Measurements from ENCODE around the gene MMP11. TPM values are rescaled to one million over a fixed set of nuclear protein-coding genes. Genes with fewer than 3 reads are reported as not detected.

The MMP11 gene
- total RNA-seq, 1 experiment from 2014 or later = 7.4 TPM

DNA sequence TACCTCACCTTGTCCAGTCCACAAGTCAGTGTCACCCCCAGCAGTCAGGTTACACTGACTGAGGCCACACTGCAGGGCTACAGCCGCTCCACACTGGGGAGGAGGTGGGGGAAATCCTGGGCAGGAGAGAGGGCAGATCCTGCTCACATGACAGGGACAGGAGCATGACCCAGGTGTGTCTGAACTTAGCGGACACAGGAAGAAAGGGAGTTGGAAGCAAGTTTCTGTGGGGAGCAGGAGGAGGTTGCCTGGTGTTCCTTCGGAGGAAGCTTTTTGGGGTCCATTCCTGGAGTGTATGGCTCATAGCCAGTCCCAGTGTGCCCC, 5.9 kb downstream of the MMP11 start (continued):
- TF ChIP-seq ZNF274 (IDR thresholded peaks at IDR 0.05; ENCODE audit: low read depth, low read length) (no peak), POLR2AphosphoS5 (IDR thresholded peaks at IDR 0.05; ENCODE audit: low read depth, low read length) (no peak), SRF (IDR thresholded peaks at IDR 0.05; ENCODE audit: low read depth) (no peak), ZFX (IDR thresholded peaks at IDR 0.05) (no peak), SP1 (IDR thresholded peaks at IDR 0.05; ENCODE audit: low read depth) (no peak), POLR2A (IDR thresholded peaks at IDR 0.05; ENCODE audit: borderline replicate concordance, extremely low read depth, insufficient read depth, insufficient read length) (no peak)
- TF ChIP-seq, protein P1, sequence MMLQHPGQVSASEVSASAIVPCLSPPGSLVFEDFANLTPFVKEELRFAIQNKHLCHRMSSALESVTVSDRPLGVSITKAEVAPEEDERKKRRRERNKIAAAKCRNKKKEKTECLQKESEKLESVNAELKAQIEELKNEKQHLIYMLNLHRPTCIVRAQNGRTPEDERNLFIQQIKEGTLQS (IDR thresholded peaks at IDR 0.05) = no peak

DNA sequence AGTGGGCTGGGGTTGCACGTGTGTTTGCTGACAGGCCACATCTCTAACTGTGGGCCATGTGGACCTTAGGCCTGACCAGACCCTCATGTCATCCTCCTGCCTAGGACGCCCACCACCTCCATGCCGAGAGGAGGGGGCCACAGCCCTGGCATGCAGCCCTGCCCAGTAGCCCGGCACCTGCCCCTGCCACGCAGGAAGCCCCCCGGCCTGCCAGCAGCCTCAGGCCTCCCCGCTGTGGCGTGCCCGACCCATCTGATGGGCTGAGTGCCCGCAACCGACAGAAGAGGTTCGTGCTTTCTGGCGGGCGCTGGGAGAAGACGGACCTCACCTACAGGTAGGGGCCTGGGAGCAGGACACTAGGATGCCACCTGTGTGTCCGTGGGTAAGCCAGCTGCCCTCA, 6.4 kb downstream of the MMP11 start:
- POLR2A ChIA-PET = no interaction called here
- Histone ChIP-seq H3K36me3 (ENCODE audit: control insufficient read depth in 1 of 2, insufficient read depth in 2 of 2, low read length in 2 of 2) (no peaks in the 10 kb centered on the region), H2AFZ (ENCODE audit: low read depth, low read length, poor library complexity, severe bottlenecking) (no peak overlapping the region), H3K4me1 (ENCODE audit: control insufficient read depth in 1 of 2, insufficient read depth in 2 of 2, low read length in 2 of 2) (peaks cover 20 to 36% of the 10 kb centered on the region in 2 experiments), H3K27me3 (ENCODE audit: insufficient read depth, low read length) (no peaks in the 10 kb centered on the region), H4K20me1 (ENCODE audit: insufficient read depth) (no peaks in the 10 kb centered on the region), H3K4me3 (replicated peaks in 1 of 2; ENCODE audit: low read depth in 1 of 2, low read length in 2 of 2) (no peak overlapping the region), H3K9me3 (ENCODE audit: control insufficient read depth in 1 of 2, insufficient read depth in 1 of 2, low read depth in 1 of 2, low read length in 2 of 2) (no peaks in the 10 kb centered on the region), H3K4me2 (ENCODE audit: low read length) (no peak overlapping the region), H3K9me2 (ENCODE audit: insufficient read depth) (no peaks in the 10 kb centered on the region), H3K9ac (ENCODE audit: low read length) (no peak overlapping the region), H3K79me2 (ENCODE audit: insufficient read depth, low read length) (no peaks in the 10 kb centered on the region), H3K27ac (ENCODE audit: low read depth, low read length) (no peak overlapping the region)
- RAD21 ChIA-PET (ENCODE audit: low non-redundant PET in 1 of 2, low total read pairs in 2 of 2, uncharacterized antibody in 2 of 2, unreplicated experiment in 2 of 2) = no interaction called here
- intact Hi-C loops (cut with micrococcal nuclease) = no loop called here
- no TSS peak for BruUV-seq (replicated peaks)
- CTCF ChIA-PET = no interaction called here
- ATAC-seq (no peak), DNase-seq (ENCODE audit: low read depth, low spot score) (no peak)
- TF ChIP-seq, protein P2, sequence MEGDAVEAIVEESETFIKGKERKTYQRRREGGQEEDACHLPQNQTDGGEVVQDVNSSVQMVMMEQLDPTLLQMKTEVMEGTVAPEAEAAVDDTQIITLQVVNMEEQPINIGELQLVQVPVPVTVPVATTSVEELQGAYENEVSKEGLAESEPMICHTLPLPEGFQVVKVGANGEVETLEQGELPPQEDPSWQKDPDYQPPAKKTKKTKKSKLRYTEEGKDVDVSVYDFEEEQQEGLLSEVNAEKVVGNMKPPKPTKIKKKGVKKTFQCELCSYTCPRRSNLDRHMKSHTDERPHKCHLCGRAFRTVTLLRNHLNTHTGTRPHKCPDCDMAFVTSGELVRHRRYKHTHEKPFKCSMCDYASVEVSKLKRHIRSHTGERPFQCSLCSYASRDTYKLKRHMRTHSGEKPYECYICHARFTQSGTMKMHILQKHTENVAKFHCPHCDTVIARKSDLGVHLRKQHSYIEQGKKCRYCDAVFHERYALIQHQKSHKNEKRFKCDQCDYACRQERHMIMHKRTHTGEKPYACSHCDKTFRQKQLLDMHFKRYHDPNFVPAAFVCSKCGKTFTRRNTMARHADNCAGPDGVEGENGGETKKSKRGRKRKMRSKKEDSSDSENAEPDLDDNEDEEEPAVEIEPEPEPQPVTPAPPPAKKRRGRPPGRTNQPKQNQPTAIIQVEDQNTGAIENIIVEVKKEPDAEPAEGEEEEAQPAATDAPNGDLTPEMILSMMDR (IDR thresholded peaks at IDR 0.05 in 2 of 3, conservative IDR thresholded peaks at IDR 0.05 in 1 of 3; ENCODE audit: borderline replicate concordance in 1 of 3, insufficient read depth in 1 of 3, low read depth in 2 of 3, low read length in 2 of 3) = no peak
- TF ChIP-seq JUND (IDR thresholded peaks at IDR 0.05) (no peak), POLR2A (IDR thresholded peaks at IDR 0.05; ENCODE audit: borderline replicate concordance, extremely low read depth, insufficient read depth, insufficient read length) (no peak), CBX3 (IDR thresholded peaks at IDR 0.05; ENCODE audit: low read depth) (no peak), YY1 (IDR thresholded peaks at IDR 0.05; ENCODE audit: extremely low read depth, insufficient replicate concordance, low read depth, low read length) (no peak), SIN3A (IDR thresholded peaks at IDR 0.05; ENCODE audit: low read depth) (no peak), FOSL1 (IDR thresholded peaks at IDR 0.05; ENCODE audit: low read depth) (no peak), CEBPB (IDR thresholded peaks at IDR 0.05; ENCODE audit: low read depth) (no peak), SP1 (IDR thresholded peaks at IDR 0.05; ENCODE audit: low read depth) (no peak), ELF1 (IDR thresholded peaks at IDR 0.05; ENCODE audit: borderline replicate concordance, low read depth) (no peak), POLR2AphosphoS5 (IDR thresholded peaks at IDR 0.05; ENCODE audit: low read depth, low read length) (no peak)
- TF ChIP-seq, protein P1 (IDR thresholded peaks at IDR 0.05) = no peak
- TF ChIP-seq, protein P3, sequence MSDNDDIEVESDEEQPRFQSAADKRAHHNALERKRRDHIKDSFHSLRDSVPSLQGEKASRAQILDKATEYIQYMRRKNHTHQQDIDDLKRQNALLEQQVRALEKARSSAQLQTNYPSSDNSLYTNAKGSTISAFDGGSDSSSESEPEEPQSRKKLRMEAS (IDR thresholded peaks at IDR 0.05) = no peak
- TF ChIP-seq, protein P4, sequence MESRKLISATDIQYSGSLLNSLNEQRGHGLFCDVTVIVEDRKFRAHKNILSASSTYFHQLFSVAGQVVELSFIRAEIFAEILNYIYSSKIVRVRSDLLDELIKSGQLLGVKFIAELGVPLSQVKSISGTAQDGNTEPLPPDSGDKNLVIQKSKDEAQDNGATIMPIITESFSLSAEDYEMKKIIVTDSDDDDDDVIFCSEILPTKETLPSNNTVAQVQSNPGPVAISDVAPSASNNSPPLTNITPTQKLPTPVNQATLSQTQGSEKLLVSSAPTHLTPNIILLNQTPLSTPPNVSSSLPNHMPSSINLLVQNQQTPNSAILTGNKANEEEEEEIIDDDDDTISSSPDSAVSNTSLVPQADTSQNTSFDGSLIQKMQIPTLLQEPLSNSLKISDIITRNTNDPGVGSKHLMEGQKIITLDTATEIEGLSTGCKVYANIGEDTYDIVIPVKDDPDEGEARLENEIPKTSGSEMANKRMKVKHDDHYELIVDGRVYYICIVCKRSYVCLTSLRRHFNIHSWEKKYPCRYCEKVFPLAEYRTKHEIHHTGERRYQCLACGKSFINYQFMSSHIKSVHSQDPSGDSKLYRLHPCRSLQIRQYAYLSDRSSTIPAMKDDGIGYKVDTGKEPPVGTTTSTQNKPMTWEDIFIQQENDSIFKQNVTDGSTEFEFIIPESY (IDR thresholded peaks at IDR 0.05; ENCODE audit: extremely low read depth, insufficient replicate concordance, low read length) = no peak
- TF ChIP-seq, protein P5, sequence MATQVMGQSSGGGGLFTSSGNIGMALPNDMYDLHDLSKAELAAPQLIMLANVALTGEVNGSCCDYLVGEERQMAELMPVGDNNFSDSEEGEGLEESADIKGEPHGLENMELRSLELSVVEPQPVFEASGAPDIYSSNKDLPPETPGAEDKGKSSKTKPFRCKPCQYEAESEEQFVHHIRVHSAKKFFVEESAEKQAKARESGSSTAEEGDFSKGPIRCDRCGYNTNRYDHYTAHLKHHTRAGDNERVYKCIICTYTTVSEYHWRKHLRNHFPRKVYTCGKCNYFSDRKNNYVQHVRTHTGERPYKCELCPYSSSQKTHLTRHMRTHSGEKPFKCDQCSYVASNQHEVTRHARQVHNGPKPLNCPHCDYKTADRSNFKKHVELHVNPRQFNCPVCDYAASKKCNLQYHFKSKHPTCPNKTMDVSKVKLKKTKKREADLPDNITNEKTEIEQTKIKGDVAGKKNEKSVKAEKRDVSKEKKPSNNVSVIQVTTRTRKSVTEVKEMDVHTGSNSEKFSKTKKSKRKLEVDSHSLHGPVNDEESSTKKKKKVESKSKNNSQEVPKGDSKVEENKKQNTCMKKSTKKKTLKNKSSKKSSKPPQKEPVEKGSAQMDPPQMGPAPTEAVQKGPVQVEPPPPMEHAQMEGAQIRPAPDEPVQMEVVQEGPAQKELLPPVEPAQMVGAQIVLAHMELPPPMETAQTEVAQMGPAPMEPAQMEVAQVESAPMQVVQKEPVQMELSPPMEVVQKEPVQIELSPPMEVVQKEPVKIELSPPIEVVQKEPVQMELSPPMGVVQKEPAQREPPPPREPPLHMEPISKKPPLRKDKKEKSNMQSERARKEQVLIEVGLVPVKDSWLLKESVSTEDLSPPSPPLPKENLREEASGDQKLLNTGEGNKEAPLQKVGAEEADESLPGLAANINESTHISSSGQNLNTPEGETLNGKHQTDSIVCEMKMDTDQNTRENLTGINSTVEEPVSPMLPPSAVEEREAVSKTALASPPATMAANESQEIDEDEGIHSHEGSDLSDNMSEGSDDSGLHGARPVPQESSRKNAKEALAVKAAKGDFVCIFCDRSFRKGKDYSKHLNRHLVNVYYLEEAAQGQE (IDR thresholded peaks at IDR 0.05; ENCODE audit: low read depth) = no peak

All from HCT116 (cell line).